WERI-Rb-1 (cell line): ENCODE results near the gene MED27.

Experiments
- DNase-seq: peaks from one replicate; pipeline ENCODE4 v3.0.0-alpha.2; 2020
- H3K27ac ChIP-seq: fragments of 250-450 bp; sonication (Bioruptor Pico); 2 replicates; pipeline ENCODE4 v1.5.1; 2020; ENCODE audit warnings: mild to moderate bottlenecking, moderate library complexity
- H3K27me3 ChIP-seq: fragments of 250-450 bp; sonication (Bioruptor Pico); 2 replicates; pipeline ENCODE4 v1.5.1; 2021; ENCODE audit warnings: mild to moderate bottlenecking, low read depth, moderate library complexity; ENCODE audit not compliant: insufficient read depth, severe bottlenecking
- H3K36me3 ChIP-seq: fragments of 250-450 bp; sonication (Bioruptor Pico); 2 replicates; pipeline ENCODE4 v1.5.1; 2020; ENCODE audit warnings: mild to moderate bottlenecking, moderate library complexity
- H3K4me3 ChIP-seq: 2 replicates; pipeline ENCODE4 v1.5.1; 2011; ENCODE audit warnings: low read depth, mild to moderate bottlenecking, control low read depth, low read length
- H3K9me3 ChIP-seq: fragments of 250-450 bp; sonication (Bioruptor Pico); 2 replicates; pipeline ENCODE4 v1.5.1; 2021; ENCODE audit warnings: mild to moderate bottlenecking, moderate library complexity; ENCODE audit not compliant: severe bottlenecking
- TF ChIP-seq, protein P1 (sequence below): IDR thresholded peaks from 2 replicates; pipeline ENCODE4 v1.5.1; 2011; ENCODE audit warnings: low read depth, mild to moderate bottlenecking, control low read depth, inconsistent platforms, low read length

The MED27 gene

DNA sequence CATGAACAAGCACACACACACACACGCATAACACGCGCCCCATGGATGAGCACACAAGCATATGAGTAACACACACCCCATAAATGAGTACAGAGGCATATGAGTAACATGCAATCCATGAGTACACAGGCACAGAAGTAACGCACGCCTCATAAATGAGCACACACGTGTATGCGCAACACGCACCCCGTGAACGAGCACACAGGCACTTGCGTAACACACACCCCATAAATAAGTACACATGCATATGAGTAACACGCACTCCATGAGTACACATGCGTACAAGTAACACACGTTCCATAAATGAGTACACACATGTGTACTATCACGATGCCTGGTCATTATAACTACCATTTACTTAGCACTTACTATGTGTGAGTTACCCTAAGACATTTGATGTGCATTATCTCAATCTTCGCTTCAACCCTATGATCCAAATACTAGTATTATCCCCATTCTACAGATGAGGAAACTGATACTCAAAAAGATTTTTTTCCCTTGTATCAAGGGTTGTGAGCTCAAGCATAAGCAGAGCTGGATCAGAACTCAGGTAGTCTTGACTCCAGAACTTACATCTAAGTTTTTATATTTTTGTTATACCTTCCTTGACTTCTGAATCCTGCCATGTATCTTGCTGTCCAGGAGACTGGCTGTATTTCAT is 7.7 kb downstream of the MED27 start:
- no peaks in the 10 kb centered on the region for H3K9me3 ChIP-seq
- peaks cover 76% of the 10 kb centered on the region for H3K36me3 ChIP-seq
- TF ChIP-seq, protein P1, sequence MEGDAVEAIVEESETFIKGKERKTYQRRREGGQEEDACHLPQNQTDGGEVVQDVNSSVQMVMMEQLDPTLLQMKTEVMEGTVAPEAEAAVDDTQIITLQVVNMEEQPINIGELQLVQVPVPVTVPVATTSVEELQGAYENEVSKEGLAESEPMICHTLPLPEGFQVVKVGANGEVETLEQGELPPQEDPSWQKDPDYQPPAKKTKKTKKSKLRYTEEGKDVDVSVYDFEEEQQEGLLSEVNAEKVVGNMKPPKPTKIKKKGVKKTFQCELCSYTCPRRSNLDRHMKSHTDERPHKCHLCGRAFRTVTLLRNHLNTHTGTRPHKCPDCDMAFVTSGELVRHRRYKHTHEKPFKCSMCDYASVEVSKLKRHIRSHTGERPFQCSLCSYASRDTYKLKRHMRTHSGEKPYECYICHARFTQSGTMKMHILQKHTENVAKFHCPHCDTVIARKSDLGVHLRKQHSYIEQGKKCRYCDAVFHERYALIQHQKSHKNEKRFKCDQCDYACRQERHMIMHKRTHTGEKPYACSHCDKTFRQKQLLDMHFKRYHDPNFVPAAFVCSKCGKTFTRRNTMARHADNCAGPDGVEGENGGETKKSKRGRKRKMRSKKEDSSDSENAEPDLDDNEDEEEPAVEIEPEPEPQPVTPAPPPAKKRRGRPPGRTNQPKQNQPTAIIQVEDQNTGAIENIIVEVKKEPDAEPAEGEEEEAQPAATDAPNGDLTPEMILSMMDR = no peak

DNA sequence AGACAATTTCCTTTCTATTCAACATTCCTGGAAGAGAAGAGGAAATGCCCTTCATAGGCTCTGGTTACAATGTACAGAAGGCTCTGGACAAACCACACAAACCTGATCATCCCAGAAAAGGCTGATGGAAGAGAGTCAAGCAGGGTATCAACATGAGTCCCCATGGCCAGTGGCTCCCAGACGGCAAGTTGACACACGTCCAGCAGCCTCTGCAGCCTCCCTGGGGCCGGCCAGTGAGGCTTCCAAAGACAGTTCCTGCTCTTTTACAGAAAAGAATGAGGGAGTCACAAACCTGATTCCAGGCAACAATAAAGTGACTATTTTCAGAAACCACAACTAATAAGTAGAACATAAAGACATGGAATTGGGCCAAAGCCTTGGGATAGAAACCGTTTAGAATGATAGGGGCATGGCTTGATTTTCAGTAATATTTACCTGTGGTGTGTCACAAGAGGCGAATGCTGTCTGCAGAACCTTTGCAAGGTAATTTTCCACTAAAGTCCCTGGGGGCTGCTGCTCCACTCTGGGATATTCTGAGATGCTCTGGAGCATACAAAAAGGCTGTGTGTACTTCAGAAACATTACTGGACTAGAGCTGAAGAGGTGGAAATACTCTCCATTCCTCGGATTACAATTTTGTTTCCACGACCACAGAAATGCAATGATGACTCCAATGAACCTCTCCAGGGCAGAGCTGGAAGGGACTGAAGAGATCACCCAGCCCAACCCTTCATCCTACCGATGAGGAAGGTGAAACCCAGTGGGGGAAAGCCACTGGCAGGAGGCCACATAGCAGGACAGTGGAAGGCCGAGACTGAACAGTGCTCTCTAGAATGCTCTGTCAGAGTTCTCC is 10.4 kb downstream of the MED27 start:
- Histone ChIP-seq H3K9me3 (no peaks in the 10 kb centered on the region), H3K27ac (no peak overlapping the region), H3K27me3 (no peaks in the 10 kb centered on the region), H3K36me3 (peaks cover 58% of the 10 kb centered on the region), H3K4me3 (no peak overlapping the region)
- TF ChIP-seq, protein P1 = no peak
- no peak for DNase-seq

More for the DNA sequence above, 7.7 kb downstream of the MED27 start:
- Histone ChIP-seq H3K27me3 (no peaks in the 10 kb centered on the region), H3K4me3 (no peak overlapping the region), H3K27ac (no peak overlapping the region)
- no peak for DNase-seq

GRCh38 chr9:132068605-132069004 is 11.1 kb downstream of the MED27 start:
- H3K36me3 ChIP-seq = peaks cover 52% of the 10 kb centered on the region
- H3K9me3 ChIP-seq = no peaks in the 10 kb centered on the region
- TF ChIP-seq, protein P1 = no peak
- no peak for DNase-seq
- H3K27ac ChIP-seq = no peak overlapping the region
- no peaks in the 10 kb centered on the region for H3K27me3 ChIP-seq
- no peak overlapping the region for H3K4me3 ChIP-seq

DNA sequence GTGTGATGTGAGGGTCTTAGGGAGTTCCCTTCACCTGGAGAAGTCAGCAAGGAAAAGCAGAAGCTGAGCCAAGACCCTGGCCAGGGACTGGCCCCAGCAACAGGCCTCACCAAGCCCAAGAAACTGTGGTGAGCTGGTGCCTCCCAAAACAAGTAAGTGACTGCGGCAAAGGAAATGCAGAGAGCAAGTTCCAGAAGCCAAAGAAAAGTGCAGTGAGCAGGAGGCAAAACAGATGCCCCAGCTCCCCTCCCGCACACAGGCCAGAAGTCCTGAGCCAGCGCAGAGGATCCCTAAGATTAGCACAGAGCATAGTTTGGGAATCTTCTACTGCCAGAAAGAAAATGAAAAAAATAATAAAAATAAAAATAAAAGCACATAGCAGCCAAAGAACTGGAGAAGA is 13.2 kb downstream of the MED27 start:
- H3K9me3 ChIP-seq = no peaks in the 10 kb centered on the region
- H3K4me3 ChIP-seq = no peak overlapping the region
- no peak overlapping the region for H3K27ac ChIP-seq
- TF ChIP-seq, protein P1 = no peak
- peaks cover 35% of the 10 kb centered on the region for H3K36me3 ChIP-seq
- no peaks in the 10 kb centered on the region for H3K27me3 ChIP-seq
- DNase-seq = no peak

DNA sequence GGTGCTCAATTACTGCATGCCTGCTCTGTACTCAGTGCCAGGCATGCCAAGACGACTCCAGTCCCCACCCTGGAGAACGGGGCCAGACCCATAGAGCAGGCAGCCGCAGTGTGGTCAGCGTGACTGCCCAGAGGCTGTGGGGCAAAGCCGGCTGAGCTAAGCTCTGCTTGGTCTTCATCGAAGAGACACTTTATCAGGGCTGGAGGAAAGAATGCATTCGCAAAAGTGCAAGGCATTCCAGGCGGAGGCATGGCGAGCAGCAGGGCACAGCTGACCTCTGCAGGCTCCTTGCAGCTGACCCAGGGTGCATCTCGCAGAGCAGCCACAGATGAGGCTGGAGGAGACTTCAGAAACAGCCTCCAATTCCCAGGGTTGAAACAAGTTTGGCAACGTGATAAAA is 13.6 kb downstream of the MED27 start:
- Histone ChIP-seq H3K36me3 (peaks cover 34% of the 10 kb centered on the region), H3K27ac (no peak overlapping the region), H3K27me3 (no peaks in the 10 kb centered on the region), H3K4me3 (no peak overlapping the region), H3K9me3 (no peaks in the 10 kb centered on the region)
- TF ChIP-seq, protein P1 = no peak
- DNase-seq = no peak
